GM13977 (cell line): Measurements from ENCODE around the gene COA7.
"Not testable (repeated sequence)": the region's sequence is repeated elsewhere in the genome, so short reads cannot be mapped to it uniquely, and the experiment has no call there.

Experiments
- DNase-seq: peaks from one replicate; pipeline ENCODE4 v3.0.0; 2012; ENCODE audit warnings: low spot score
- CTCF ChIP-seq: IDR thresholded peaks from 2 replicates; pipeline ENCODE4 v1.5.1; 2012; ENCODE audit warnings: mild to moderate bottlenecking, control low read depth; ENCODE audit not compliant: insufficient read depth; ENCODE audit errors: extremely low read depth, missing control alignments
- in situ Hi-C: fragments of 300-500 bp; cut with MboI; formaldehyde crosslinking; loops from one replicate; pipeline ENCODE4 v1.12.0; 2022; ENCODE audit warnings: low sequenced_read_pairs, low pct_unique_long_range_greater_than_20kb, mixed read lengths, inconsistent platforms; ENCODE audit not compliant: unreplicated experiment

The COA7 gene

GRCh38 chr1:52738148-52738547 lies 40.0 kb upstream of the COA7 start:
- in situ Hi-C loops: no loop called here
- no peak for TF ChIP-seq CTCF
- no peak for DNase-seq

GRCh38 chr1:52735371-52735770 lies 37.2 kb upstream of the COA7 start:
- in situ Hi-C loops, DNase-seq: not testable (repeated sequence)

- in situ Hi-C loops: no loop called here
- no peak for DNase-seq
- no peak for TF ChIP-seq CTCF
Measured at GRCh38 chr1:52733368-52733767, 35.2 kb upstream of the COA7 start.

- DNase-seq: no peak
- no peak for TF ChIP-seq CTCF
- in situ Hi-C loops: no loop called here
Measured at GRCh38 chr1:52727956-52728656, 30.0 kb upstream of the COA7 start.

- peak; percentile 39 for DNase-seq
- TF ChIP-seq CTCF: no peak
- in situ Hi-C loops: no loop called here
Measured at GRCh38 chr1:52727114-52727586, 29.0 kb upstream of the COA7 start.

- DNase-seq: peak; percentile 99
- in situ Hi-C loops: no loop called here
- TF ChIP-seq CTCF: no peak
Measured at GRCh38 chr1:52726265-52727113, 28.3 kb upstream of the COA7 start, which contains the start of gene ZYG11B. TSS of gene ZYG11B (plus strand) at chr1:52726453. CDS start at chr1:52726654, 201 bp downstream.

GRCh38 chr1:52725903-52726264 lies 27.7 kb upstream of the COA7 start:
- DNase-seq: no peak
- no peak for TF ChIP-seq CTCF
- in situ Hi-C loops: no loop called here
